ENCODE results near the gene REEP3. TPM values are rescaled to one million over a fixed set of nuclear protein-coding genes. Genes with fewer than 3 reads are reported as not detected.

Gene REEP3
- total RNA-seq, 4 donors from 2014 or later, result 27.5 to 32.5 (median 30.4) TPM

- WGBS, 2 donors, result 79 to 83% methylated on average over 2 of the region's 2 CpGs
- no peaks in the 10 kb centered on the region for H3K36me3 ChIP-seq
- peaks cover 0 to 8% (median 0%) of the 10 kb centered on the region in 3 donors for H3K4me1 ChIP-seq
- no peaks in the 10 kb centered on the region for H3K27me3 ChIP-seq
- intact Hi-C loops (cut with DNase I), result no loop called here
- no peak overlapping the region for H3K27ac ChIP-seq
- TF ChIP-seq POLR2A (IDR thresholded peaks at IDR 0.05) (no peak), CTCF (IDR thresholded peaks at IDR 0.05) (no peak)
- no peak for DNase-seq
- no peak overlapping the region for H3K4me3 ChIP-seq
- no peaks in the 10 kb centered on the region for H3K9me3 ChIP-seq
These were observed 26.6 kb downstream of the REEP3 start for GRCh38 chr10:63547628-63548360.

GRCh38 chr10:63548860-63549259 lies 27.7 kb downstream of the REEP3 start:
- no peaks in the 10 kb centered on the region for H3K36me3 ChIP-seq
- DNase-seq, result no peak
- TF ChIP-seq CTCF (IDR thresholded peaks at IDR 0.05) (no peak), POLR2A (IDR thresholded peaks at IDR 0.05) (no peak)

GRCh38 chr10:63549810-63550209 lies 28.6 kb downstream of the REEP3 start:
- no peaks in the 10 kb centered on the region for H3K36me3 ChIP-seq
- no peak for TF ChIP-seq POLR2A (IDR thresholded peaks at IDR 0.05)
- TF ChIP-seq CTCF (IDR thresholded peaks at IDR 0.05), result no peak
- H3K27ac ChIP-seq, result no peak overlapping the region
- intact Hi-C loops (cut with DNase I), result no loop called here
- WGBS, 2 donors, result 98 to 100% methylated on average over 3 of the region's 3 CpGs
- DNase-seq, result no peak
- peaks cover 0 to 21% (median 0%) of the 10 kb centered on the region in 3 donors for H3K4me1 ChIP-seq
- H3K27me3 ChIP-seq, result no peaks in the 10 kb centered on the region
- H3K4me3 ChIP-seq, result no peak overlapping the region
- H3K9me3 ChIP-seq, result no peaks in the 10 kb centered on the region

More at GRCh38 chr10:63548860-63549259, 27.7 kb downstream of the REEP3 start:
- no peaks in the 10 kb centered on the region for H3K9me3 ChIP-seq
- H3K27me3 ChIP-seq, result no peaks in the 10 kb centered on the region
- no peak overlapping the region for H3K27ac ChIP-seq
- intact Hi-C loops (cut with DNase I), result no loop called here
- H3K4me1 ChIP-seq, result peaks cover 0 to 18% (median 0%) of the 10 kb centered on the region in 3 donors
- no peak overlapping the region for H3K4me3 ChIP-seq

GRCh38 chr10:63553031-63553430 lies 31.8 kb downstream of the REEP3 start:
- 69 to 78% methylated on average over 4 of the region's 4 CpGs for WGBS, 2 donors
- no peak for DNase-seq
- TF ChIP-seq CTCF (IDR thresholded peaks at IDR 0.05) (no peak), POLR2A (IDR thresholded peaks at IDR 0.05) (no peak)
- no peaks in the 10 kb centered on the region for H3K36me3 ChIP-seq
- no peak overlapping the region for H3K4me3 ChIP-seq
- no peaks in the 10 kb centered on the region for H3K9me3 ChIP-seq
- H3K27me3 ChIP-seq, result no peaks in the 10 kb centered on the region
- intact Hi-C loops (cut with DNase I), result no loop called here
- peak overlapping the region in 1 of 4 donors; percentile 34 for H3K27ac ChIP-seq
- peaks cover 0 to 24% (median 0%) of the 10 kb centered on the region in 3 donors for H3K4me1 ChIP-seq

- Histone ChIP-seq H3K4me3 (no peak overlapping the region), H3K4me1 (peaks cover 0 to 24% (median 0%) of the 10 kb centered on the region in 3 donors), H3K27ac (peak overlapping the region in 2 of 4 donors; percentile 2 to 34), H3K27me3 (no peaks in the 10 kb centered on the region), H3K36me3 (no peaks in the 10 kb centered on the region), H3K9me3 (no peaks in the 10 kb centered on the region)
- intact Hi-C loops (cut with DNase I), result no loop called here
- no peak for DNase-seq
- TF ChIP-seq POLR2A (IDR thresholded peaks at IDR 0.05) (no peak), CTCF (IDR thresholded peaks at IDR 0.05) (no peak)
- 72 to 88% methylated on average over 2 to 5 of the region's 6 CpGs for WGBS, 2 donors
These were observed 32.3 kb downstream of the REEP3 start for GRCh38 chr10:63553473-63553872.
